GM18502 (cell line): Measurements from ENCODE around the gene USP15.

ENCODE experiments used
- ATAC-seq: cut with Tn5 transposase; IDR thresholded peaks from one replicate; pipeline ENCODE4 v1.9.1; 2021; ENCODE audit warnings: mild to moderate bottlenecking; ENCODE audit not compliant: unreplicated experiment, poor library complexity

USP15 gene

DNA sequence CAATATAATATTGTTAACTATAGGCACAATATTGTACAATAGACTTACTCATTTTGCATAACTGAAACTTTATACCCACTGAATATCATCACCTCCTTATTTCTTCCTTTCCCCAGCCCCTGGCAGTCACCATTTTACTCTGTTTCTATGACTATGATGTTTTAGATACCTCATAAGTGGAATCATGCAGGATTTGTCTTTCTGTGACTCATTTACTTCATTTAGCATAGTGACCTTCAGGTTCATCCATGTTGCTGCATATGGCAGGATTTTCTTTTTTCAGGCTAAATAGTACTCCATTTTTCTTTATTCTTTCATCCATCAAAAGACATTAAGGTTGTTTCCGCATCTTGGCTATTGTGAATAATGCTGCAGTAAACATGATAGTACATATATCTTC lies 18.9 kb downstream of the USP15 start:
- no peak for ATAC-seq

DNA sequence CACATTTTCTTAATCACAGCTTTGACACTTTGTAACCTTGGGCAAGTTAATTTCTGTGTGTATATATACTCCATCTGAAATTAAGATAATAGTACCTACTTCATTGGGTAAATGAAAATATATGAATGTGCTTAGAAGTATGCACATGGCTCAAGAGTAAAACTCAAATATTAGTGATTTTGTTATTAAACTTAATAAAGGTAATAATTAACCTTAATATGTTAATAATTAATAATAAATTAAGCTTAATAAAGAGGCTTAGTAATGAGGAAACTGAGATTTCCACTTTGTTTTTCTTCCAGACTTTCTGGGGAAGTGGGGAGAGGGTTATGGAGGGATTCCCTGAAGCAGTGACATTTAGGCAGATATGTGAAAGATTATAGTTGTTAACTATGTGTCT lies 19.8 kb downstream of the USP15 start:
- no peak for ATAC-seq

DNA sequence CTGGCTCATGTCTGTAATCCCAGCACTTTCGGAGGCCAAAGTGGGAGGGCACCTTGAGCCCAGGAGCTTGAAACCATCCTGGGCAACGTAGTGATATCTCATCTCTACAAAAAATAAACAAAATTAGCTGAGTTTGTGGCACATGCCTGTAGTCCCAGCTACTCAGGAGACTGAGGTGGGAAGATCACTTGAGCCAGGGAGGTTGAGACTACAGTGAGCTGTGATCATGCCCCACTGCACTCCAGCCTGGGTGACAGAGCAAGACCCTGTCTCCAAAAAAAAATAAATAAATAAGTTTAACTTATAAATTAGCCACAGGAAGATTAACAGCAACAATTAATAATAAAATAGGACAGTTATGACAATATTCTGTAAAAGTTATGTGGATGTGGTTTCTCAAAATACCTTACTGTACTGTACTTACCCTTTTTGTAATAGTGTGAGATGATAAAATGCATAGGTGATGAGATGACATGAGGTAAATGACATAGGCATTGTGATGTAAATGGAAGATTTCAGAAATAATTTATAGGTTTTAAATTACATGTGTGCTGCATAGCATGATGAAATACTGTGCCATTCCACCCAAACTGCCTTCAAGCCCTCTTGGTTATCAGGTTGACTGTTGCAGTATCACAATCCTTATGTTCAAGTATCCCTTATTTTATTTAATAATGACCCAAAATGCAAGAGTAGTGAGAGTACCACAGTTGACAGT lies 22.0 kb downstream of the USP15 start:
- no peak for ATAC-seq

DNA sequence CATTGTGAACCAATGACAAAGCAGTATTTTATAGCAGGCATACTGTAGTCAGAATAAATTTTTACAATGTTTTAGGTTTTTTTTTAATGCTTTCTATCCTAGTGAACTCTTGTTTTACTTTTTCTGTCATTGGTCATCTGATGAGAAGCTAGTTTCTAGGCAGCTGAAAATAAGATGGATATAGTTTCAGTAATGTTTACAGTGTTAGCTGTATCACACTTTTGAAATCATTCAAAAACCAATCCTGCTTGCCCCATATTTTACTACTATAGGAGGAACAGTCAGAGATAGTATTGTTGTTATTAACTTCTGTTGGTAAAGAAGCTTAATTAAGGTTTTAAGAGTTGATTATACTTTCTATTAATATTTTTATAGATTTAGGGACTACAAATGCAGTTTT lies 24.5 kb downstream of the USP15 start:
- ATAC-seq = peak; percentile 44

DNA sequence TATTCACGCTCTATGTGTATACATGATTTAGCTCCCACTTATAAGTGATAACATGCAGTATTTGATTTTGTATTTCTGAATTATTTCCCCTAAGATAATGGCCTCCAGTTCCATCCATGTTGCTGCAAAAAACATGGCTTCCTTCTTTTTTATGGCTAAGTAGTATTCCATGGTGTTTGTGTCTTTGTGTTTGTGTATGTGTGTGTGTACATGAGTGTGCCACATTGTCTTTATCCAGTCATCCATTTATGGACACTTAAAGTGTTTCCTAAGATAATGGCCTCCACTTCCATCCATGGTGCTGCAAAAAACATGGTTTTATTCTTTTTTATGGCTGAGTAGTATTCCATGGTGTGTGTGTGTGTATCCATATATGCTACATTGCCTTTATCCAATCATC lies 25.1 kb downstream of the USP15 start:
- no peak for ATAC-seq

DNA sequence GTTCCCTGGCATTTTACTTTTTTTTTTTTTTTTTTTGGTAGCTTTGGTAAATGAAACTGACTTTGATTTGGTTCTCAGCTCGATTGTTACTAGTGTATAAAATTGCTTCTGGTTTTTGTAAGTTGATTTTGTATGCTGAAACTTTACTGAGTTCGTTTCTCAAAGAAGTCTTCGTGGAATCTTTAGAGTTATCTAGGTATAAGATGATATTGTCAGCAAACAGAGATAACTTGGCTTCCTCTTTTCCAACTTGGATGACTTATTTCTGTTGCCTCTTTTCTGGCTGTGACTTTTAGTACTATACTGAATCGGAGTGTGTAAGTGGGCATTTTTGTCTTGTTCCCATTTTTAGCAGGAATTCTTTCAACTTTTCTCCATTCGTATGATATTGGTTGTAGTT lies 28.1 kb downstream of the USP15 start:
- no peak for ATAC-seq

DNA sequence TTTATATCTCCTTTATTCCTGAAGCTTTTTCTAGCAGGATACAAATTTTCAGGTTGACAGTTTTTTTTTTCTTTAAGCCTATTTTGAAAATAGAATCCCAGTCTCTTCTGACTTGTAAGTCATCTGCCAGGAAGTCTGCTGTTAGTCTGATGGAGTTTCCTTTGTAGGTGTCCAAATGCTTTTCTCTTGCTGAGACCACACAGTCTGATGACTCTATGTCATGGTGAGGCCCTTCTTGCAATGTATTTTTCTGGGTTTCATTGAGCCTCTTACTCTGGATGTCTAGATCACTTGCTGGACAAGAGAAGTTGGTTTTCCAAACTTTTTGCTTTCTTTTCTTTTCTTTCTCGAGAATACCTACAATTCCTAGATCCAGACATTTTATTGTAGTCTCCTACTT lies 30.6 kb downstream of the USP15 start:
- ATAC-seq = no peak

DNA sequence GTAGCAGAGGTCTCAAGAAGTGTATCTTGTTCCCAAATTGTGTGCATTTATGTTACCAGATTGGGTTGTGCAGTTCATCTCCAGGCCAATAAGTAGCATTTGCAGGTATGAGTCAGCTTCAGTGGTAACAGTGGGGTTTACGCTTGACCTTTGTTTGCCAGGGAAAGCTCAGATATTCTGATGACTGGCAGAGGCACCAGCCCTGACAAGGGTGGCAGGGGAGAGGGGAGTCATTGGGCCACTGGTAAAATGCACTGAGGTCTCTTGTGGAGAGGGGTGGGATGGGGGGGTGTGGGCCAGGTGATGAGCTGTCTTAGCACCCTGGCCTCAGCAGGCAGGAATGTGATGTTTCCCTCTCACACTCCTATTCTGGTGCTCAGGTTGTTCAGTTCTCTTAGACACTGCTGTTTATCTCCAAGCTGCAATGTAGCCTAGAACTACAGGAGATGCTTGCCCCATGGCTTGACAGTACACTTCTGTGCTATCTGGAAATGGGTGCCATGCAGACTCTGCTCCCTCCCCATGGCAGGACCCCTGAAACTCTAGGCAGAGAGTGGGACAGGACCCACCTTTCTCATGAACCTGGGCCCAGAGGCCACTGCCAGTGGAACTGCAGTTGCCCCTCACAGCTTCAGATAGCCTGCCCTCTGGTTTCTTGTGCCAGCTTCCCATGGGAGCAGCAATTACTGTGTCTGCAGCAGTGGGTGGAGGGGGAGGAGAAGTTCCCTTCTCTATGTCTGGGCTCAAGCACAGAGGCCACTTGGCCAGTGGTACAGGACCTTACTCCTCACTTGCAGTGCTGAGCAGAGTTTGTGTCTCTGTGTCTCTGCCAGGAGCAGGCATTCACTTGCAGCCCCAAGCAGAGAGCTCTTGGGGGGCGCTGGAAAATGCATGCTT lies 31.9 kb downstream of the USP15 start:
- ATAC-seq = peak; percentile 43

DNA sequence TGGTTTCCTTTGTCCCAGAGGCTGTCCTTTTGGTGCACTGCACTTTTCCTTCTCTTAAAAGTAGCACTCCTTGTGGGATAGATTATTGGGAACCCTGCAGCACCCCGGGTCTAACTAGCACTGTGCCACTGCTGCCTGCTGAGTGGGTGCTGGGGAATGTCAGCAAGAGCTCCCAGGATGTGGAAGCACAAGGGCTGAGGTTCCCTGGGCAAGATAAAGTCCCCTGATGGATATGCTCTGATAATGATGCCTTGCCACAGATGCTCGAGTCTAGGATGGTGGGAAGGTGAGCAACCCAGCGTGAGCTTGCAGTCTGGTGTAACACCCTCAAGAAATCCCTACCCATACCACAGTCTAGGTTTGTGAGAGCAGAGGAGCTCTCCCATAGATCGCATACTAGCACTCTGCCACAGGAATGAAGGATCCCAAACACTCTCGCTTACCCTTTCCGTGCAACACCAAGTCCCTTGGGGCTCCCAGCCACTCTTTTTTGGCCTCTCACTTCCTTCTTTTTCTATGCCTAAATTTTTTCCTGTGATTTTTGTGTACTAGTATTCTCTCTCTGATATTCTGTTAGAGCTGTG lies 32.6 kb downstream of the USP15 start:
- ATAC-seq = peak; percentile 17

DNA sequence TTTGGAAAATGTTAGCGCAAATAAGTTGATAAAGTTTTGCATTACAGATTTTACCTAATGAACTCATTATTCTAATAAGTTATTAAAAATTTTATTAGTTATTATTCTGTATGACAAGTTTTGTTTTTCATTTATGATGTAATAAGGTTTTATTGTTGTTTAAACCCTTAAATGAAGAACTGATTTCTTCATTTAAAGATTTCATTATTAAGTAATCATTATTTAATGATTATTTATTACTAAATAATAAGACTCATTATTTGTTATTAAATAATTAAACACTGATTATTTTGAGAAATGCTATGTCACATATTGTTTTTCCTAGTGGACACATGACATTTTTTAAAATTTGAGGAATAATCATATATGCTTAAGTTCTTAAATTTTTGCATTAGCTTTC lies 34.2 kb downstream of the USP15 start:
- no peak for ATAC-seq

DNA sequence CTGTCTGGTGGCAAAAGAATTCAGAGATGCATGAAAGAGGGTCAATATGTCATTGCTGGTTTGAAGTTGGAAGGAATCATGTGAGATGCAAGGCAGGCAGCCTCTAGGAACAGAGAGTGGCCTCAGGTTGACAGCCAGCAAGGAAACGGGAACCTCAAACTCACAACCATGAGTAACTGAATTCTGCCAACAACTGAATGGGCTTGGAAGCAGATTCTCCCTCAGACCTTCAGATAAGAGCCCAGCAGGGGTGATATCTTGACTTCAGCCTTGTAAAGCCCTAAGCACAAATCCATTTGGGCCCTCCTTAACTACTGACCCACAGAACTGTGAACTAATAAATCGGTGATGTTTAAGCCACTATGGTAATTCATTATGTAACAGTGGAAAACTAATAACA lies 35.8 kb downstream of the USP15 start:
- no peak for ATAC-seq

DNA sequence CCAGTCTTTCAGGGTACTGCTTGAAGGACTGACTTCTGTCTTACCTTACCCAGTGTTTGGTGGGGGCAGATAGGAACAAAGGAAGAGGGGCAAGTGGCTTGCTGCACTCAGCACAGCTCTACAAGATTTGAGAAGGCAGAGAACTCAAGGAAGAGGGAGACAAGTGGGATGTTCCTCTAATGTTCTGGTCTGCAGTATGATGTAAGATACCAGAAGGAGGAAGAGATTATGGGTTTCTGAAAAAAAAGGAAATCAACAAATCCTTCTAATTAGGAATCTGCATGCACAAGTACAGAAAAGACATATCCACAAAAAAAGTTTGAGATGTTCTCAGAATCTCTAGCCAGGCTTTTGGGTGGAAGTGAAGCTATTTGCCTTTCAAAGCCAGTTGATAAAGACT lies 37.1 kb downstream of the USP15 start:
- no peak for ATAC-seq

DNA sequence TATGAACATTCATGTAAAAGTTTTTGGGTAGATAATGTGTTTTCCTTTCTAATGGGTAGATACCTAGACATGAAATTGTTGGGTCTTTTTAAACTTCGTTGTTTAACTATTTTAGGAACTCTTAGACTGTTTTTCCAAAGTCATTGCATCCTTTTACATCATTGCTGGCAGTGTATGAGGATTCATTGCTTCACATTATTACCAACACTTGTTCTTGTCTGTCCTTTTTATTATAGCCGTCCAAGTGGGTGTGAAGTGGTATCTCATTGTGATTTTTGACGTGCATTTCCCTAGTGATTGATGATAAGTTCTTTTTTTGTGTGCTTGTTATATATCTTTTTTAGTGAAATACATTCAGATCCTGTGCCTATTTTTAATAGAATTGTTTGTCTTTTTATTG lies 39.4 kb downstream of the USP15 start:
- no peak for ATAC-seq

DNA sequence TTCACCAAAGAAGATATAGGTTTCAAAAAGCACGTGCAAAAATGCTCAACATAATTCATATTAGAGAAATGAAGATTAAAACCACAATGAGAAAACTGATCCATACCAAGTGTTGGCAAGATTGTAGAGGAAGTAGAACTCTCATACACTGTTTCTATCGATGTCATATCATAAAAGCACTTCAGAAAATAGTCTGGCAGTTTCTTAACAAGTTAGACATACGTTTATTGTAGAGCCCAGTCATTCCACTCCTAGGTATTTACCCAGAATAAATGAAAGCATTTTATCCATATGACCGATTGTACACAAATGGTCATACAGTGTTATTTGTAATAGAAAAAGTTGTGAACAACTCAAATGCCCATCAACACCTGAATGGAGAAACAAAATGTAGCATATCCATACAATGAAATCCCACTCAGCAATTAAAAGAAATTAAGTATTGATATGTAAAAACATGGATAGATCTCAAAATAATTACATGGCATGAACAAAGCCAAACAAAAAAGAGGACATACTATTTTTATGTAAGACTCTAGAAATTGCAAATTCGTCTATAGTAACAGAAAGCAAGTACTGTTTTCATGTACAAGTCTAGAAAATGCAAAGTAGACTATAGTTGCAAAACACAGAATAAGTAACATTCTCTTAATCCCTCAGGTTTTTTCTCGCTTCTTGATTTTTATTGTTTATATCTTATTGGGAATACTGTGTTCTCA lies 41.0 kb downstream of the USP15 start:
- ATAC-seq = peak; percentile 36

DNA sequence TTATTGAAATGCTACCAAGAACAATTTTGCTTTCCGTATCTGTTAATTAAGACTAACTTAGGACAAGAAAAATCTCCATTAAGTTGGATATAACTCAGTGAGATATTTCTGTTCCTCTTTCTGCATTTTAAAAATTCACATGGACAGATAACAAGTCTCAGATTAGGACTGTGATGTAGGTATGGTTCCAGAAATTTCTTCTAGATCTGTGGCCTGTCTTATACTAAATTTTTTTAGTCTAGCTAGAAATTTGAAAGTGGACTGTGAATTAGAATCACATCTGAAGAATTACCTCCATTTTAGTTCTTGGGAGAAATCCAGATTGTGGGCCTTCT lies 41.6 kb downstream of the USP15 start:
- peak; percentile 46 for ATAC-seq

DNA sequence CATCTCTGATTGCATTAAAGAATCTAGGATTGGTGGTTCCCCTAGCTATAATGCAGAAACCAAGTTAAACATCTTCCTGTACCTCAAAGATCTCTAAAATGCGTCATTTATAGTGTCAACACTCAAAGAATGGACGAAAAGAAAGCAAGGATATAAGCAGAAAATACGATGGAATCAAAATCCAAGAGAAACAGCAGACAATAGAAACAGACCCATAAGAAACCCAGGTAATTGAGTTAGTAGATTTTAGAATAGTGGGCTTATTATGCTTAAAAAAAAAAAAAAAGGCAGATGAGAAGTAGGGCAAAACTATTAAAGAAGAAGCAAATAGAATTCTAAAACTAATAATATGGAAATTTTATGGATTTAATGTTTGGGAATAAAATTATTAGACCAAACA lies 44.4 kb downstream of the USP15 start:
- no peak for ATAC-seq

DNA sequence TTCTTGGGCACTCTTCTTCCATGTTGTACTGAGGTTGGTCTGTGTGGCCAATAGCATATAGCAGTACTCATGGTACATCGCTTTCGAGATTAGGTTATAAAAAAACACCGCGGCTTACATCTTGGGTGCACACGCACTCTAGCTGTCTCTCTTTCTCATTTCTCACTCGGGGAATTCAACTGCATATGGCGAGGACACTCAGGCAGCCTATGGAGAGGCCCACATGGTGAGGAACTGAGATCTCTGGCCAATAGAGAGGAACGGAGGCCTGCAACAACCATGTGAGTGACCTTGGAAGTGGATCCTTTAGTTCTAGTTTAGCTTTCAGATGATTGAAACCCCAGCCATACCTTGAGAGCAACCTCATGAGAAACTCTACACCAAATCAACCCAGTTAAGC lies 45.6 kb downstream of the USP15 start:
- ATAC-seq = no peak

DNA sequence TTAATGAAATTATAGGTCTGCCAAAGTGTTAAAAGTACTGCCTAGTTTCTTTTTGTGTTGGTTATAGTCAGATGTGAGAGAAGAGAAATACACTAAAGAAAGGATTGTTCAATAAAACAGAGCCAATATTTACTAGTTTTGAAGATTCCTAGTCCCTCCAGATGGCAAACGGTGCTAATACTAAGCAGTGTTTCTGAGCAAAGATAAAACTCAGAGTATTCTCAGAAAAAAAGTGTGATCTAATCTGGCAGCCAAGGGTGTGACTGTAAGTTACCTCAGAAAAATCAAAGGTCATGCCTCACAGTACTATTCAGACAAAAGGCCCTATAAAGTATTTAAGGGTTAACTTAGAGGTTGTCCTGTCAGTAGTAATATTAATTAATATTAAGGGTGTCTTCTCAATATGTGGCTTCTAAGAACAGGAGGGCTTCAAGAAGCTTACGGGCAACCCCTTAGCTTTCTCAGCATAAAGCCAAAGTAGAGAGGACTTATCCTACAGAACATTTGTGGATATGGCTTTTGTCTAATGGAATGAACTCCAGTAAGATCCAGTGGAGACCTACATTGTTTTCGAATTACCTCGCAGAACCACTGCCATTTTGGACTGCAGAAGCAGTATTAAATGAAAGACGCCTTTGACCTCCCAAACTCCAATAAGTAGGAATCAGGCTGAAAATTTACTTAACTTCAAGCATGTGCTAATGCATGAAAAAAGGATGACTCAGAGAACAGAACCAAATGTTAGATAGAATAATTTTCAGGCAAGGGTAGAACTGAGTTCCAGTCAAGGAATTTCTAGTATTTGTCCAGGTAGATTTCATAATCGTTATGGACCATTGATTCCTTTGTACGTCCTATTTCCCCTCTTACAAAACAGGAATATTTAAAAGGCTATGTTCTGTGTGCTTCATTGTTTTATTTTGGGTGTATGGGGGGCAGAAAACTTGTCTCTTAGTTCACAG lies 46.6 kb downstream of the USP15 start:
- ATAC-seq = no peak

DNA sequence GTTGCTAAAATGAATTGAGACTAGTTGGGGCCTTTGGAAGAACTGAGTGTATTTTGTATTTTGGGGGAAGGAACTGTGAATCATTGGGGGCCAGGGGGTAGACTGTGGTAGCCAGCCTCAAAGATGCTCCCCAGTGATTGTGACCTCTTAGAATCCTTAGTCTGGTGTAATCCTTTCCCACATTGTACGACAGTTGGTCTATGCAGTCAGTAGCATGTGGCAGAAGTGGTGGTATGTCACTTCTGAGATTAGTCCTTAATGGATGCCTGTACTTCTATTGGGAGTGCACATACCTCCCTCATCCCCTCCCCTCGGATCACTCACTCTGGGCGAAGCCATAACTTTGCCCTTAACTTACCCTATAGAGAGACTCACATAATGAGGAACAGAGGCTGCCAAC lies 48.0 kb downstream of the USP15 start:
- ATAC-seq = no peak
